Astrocyte (in vitro differentiated cells and primary cell): ENCODE results near the gene PRIMA1. TPM values are rescaled to one million over a fixed set of nuclear protein-coding genes. Genes with fewer than 3 reads are reported as not detected.

Experiments
- DNase-seq: peaks from one replicate; pipeline ENCODE4 v3.0.0-alpha.2; 2010; ENCODE audit warnings: low read depth
- FAIRE-seq: peaks from 2 replicates; lab custom pipeline; 2011; peaks lifted over from hg19 to GRCh38; lab: Jason Lieb, UNC
- H2AFZ ChIP-seq: 2 replicates; pipeline ENCODE4 v1.6.0; 2012; ENCODE audit warnings: low read depth, low read length, inconsistent platforms
- H3K27ac ChIP-seq: 2 replicates; pipeline ENCODE4 v1.5.1; 2011; ENCODE audit warnings: low read depth, low read length, inconsistent platforms
- H3K27me3 ChIP-seq: 2 replicates; pipeline ENCODE4 v1.6.0; 2011; ENCODE audit warnings: low read length, inconsistent platforms; ENCODE audit not compliant: insufficient read depth
- H3K36me3 ChIP-seq: 2 replicates; pipeline ENCODE4 v1.5.1; 2011; ENCODE audit warnings: low read length, inconsistent platforms; ENCODE audit not compliant: insufficient read depth
- H3K4me1 ChIP-seq: 2 replicates; pipeline ENCODE4 v1.5.1; 2011; ENCODE audit warnings: low read length, inconsistent platforms; ENCODE audit not compliant: insufficient read depth
- H3K4me2 ChIP-seq: 2 replicates; pipeline ENCODE4 v1.6.0; 2012; ENCODE audit warnings: low read length, inconsistent platforms
- H3K4me3 ChIP-seq: 2 replicates; pipeline ENCODE4 v1.5.1; 2011; ENCODE audit warnings: low read depth, mild to moderate bottlenecking, low read length, inconsistent platforms; ENCODE audit not compliant: insufficient read depth
- H3K79me2 ChIP-seq: 2 replicates; pipeline ENCODE4 v1.6.0; 2012; ENCODE audit warnings: mild to moderate bottlenecking, low read length, inconsistent platforms; ENCODE audit not compliant: insufficient read depth
- H3K9ac ChIP-seq: 2 replicates; pipeline ENCODE4 v1.6.0; 2012; ENCODE audit warnings: mild to moderate bottlenecking, low read length, inconsistent platforms
- H3K9me3 ChIP-seq: 2 replicates; pipeline ENCODE4 v1.5.1; 2012; ENCODE audit warnings: low read depth, mild to moderate bottlenecking, low read length, inconsistent platforms; ENCODE audit not compliant: insufficient read depth
- H4K20me1 ChIP-seq: 2 replicates; pipeline ENCODE4 v1.6.0; 2012; ENCODE audit warnings: low read length, inconsistent platforms; ENCODE audit not compliant: insufficient read depth
- H3K27ac Mint-ChIP-seq: one replicate; pipeline ENCODE4 v1.8.0; 2021; ENCODE audit warnings: mild to moderate bottlenecking, mixed read lengths; ENCODE audit not compliant: unreplicated experiment
- H3K27me3 Mint-ChIP-seq: one replicate; pipeline ENCODE4 v1.8.0; 2021; ENCODE audit warnings: low read depth, mixed read lengths; ENCODE audit not compliant: unreplicated experiment
- H3K36me3 Mint-ChIP-seq: one replicate; pipeline ENCODE4 v1.8.0; 2021; ENCODE audit warnings: low read depth, mixed read lengths; ENCODE audit not compliant: unreplicated experiment
- H3K4me1 Mint-ChIP-seq: one replicate; pipeline ENCODE4 v1.8.0; 2021; ENCODE audit warnings: low read depth, mixed read lengths; ENCODE audit not compliant: unreplicated experiment
- H3K4me3 Mint-ChIP-seq: one replicate; pipeline ENCODE4 v1.8.0; 2021; ENCODE audit warnings: mild to moderate bottlenecking, moderate library complexity, mixed read lengths; ENCODE audit not compliant: unreplicated experiment
- H3K9me3 Mint-ChIP-seq: one replicate; pipeline ENCODE4 v1.8.0; 2021; ENCODE audit warnings: mild to moderate bottlenecking, mixed read lengths; ENCODE audit not compliant: unreplicated experiment
- EZH2 ChIP-seq: IDR thresholded peaks from 2 replicates; pipeline ENCODE4 v1.6.1; 2012; ENCODE audit warnings: mild to moderate bottlenecking, low read length, inconsistent platforms; ENCODE audit not compliant: insufficient read depth
- total RNA-seq: library from RNA; stranded (reverse); gene quantifications from 2 replicates; pipeline ENCODE4 v1.2.1, GENCODE V29; 2021
- TF ChIP-seq, protein P1 (sequence below): IDR thresholded peaks from 2 replicates; pipeline ENCODE4 v1.5.1; 2011; ENCODE audit warnings: low read depth, mild to moderate bottlenecking, inconsistent platforms, low read length, moderate library complexity; ENCODE audit not compliant: insufficient read depth

The PRIMA1 gene
- total RNA-seq, 1 donor from 2014 or later, result not detected

DNA sequence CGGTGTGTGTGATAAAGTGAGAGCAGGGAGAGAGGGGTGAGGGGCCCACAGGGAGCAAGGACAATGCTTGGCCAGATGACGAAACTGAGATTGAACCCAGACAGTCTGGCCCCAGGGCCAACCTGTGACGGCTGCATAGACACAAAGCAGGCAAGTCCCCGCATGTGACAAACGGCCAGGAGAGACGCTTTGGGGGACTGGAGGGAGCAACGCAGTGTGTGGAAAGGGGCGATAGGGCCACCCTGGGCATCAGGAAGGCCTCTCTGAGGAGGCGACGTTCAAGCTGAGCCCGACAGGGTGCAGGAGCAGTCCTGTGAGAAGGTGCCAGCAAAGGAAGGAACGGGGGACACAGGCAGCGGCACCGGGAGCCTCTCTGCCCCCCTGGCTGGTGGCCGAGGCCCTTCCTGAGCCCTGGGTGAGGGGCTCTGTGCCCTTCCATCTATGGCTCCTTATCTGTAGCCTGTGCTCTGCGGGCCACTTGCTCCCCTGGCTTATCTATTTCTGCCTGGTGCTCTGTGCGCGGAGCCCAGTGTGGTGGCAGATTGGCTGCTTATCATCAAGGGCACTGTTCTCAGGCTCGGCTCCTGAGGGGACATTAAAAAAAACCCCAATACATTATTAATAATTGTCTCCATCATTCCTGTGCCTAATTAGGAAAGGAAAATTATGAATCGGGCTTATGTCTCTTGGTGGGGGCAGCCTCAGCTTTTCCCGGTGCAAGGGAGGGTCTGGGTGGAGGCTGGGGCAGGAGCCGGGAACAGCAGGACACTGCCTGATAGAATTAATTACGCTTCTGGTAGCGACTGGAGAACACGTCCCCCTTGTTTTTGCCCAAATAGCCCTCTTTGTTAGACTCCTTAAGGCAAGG, 39.8 kb downstream of the PRIMA1 start:
- DNase-seq (no peak), FAIRE-seq (no peak)
- Histone ChIP-seq H3K4me3 (no peak overlapping the region), H3K4me1 (no peaks in the 10 kb centered on the region), H3K9ac (no peak overlapping the region), H2AFZ (no peak overlapping the region), H3K36me3 (no peaks in the 10 kb centered on the region), H3K9me3 (peaks cover 3% of the 10 kb centered on the region), H4K20me1 (no peaks in the 10 kb centered on the region), H3K27ac (no peak overlapping the region), H3K4me2 (no peak overlapping the region), H3K79me2 (no peaks in the 10 kb centered on the region), H3K27me3 (no peaks in the 10 kb centered on the region)
- Mint-ChIP-seq H3K4me1 (peaks cover 2% of the 10 kb centered on the region), H3K4me3 (no peak overlapping the region), H3K27ac (no peak overlapping the region), H3K27me3 (peaks cover 23% of the 10 kb centered on the region), H3K36me3 (no peaks in the 10 kb centered on the region), H3K9me3 (no peaks in the 10 kb centered on the region)
- no peak for TF ChIP-seq EZH2
- TF ChIP-seq, protein P1, sequence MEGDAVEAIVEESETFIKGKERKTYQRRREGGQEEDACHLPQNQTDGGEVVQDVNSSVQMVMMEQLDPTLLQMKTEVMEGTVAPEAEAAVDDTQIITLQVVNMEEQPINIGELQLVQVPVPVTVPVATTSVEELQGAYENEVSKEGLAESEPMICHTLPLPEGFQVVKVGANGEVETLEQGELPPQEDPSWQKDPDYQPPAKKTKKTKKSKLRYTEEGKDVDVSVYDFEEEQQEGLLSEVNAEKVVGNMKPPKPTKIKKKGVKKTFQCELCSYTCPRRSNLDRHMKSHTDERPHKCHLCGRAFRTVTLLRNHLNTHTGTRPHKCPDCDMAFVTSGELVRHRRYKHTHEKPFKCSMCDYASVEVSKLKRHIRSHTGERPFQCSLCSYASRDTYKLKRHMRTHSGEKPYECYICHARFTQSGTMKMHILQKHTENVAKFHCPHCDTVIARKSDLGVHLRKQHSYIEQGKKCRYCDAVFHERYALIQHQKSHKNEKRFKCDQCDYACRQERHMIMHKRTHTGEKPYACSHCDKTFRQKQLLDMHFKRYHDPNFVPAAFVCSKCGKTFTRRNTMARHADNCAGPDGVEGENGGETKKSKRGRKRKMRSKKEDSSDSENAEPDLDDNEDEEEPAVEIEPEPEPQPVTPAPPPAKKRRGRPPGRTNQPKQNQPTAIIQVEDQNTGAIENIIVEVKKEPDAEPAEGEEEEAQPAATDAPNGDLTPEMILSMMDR, result no peak

DNA sequence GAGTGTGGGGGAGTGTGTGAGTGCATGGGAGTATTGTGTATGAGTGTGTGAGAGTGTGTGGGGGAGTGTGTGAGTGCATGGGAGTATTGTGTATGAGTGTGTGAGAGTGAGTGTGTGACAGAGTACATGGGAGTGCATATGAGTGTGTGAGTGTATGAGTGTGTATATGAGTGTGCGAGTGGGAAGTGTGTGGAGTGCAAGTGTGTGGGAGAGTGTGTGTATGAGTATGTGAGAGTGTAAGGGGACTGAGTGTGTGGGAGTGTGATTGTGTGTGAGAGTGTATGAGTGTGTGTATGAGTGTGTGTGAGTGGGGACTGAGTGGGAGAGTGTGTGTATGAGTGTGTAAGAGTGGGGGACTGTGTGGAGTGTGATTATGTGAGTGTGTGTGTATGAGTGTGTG, 40.7 kb downstream of the PRIMA1 start:
- Mint-ChIP-seq H3K27me3 (peaks cover 25% of the 10 kb centered on the region), H3K4me3 (no peak overlapping the region), H3K9me3 (no peaks in the 10 kb centered on the region), H3K4me1 (peaks cover 2% of the 10 kb centered on the region), H3K27ac (no peak overlapping the region), H3K36me3 (no peaks in the 10 kb centered on the region)
- no peaks in the 10 kb centered on the region for H3K79me2 ChIP-seq
- no peak overlapping the region for H3K9ac ChIP-seq
- no peak overlapping the region for H3K27ac ChIP-seq
- H4K20me1 ChIP-seq, result no peaks in the 10 kb centered on the region
- H3K27me3 ChIP-seq, result no peaks in the 10 kb centered on the region
- H3K36me3 ChIP-seq, result no peaks in the 10 kb centered on the region
- no peak overlapping the region for H3K4me2 ChIP-seq
- no peak for DNase-seq
- no peak for FAIRE-seq
- H3K4me1 ChIP-seq, result no peaks in the 10 kb centered on the region
- H2AFZ ChIP-seq, result no peak overlapping the region
- no peak overlapping the region for H3K4me3 ChIP-seq
- TF ChIP-seq, protein P1, result no peak
- H3K9me3 ChIP-seq, result no peaks in the 10 kb centered on the region

DNA sequence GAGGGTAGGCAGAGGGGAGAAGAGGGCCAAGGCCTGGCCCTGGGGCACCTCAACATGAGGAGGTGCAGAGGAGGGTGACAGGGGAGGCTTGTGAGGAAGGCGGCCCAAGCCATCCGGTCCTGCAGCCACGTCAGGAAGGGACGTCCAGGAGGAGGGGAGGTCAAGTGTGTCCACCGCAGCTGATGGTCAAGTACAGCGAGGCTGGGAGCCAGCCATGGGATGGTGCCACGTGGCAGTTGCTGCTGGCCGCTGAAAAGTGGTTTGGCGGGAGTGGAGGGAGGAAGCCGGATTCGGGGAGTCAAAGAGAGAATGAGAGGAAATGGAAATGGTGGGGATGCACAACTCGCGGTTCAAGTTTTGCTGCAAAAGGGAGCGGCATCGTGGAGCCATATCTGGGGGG, 41.2 kb downstream of the PRIMA1 start:
- Mint-ChIP-seq H3K9me3 (no peaks in the 10 kb centered on the region), H3K36me3 (no peaks in the 10 kb centered on the region), H3K4me3 (no peak overlapping the region), H3K27me3 (peaks cover 28% of the 10 kb centered on the region), H3K4me1 (peaks cover 2% of the 10 kb centered on the region), H3K27ac (no peak overlapping the region)
- Histone ChIP-seq H3K79me2 (no peaks in the 10 kb centered on the region), H3K36me3 (no peaks in the 10 kb centered on the region), H3K4me2 (no peak overlapping the region), H3K27ac (no peak overlapping the region), H4K20me1 (no peaks in the 10 kb centered on the region), H2AFZ (no peak overlapping the region), H3K4me3 (no peak overlapping the region), H3K4me1 (no peaks in the 10 kb centered on the region), H3K9me3 (no peaks in the 10 kb centered on the region), H3K9ac (no peak overlapping the region), H3K27me3 (no peaks in the 10 kb centered on the region)
- no peak for FAIRE-seq
- no peak for TF ChIP-seq EZH2
- TF ChIP-seq, protein P1, result no peak
- DNase-seq, result no peak
